VCaP (cell line): Measurements from ENCODE around the gene KCNMA1.

Source experiments
- H3K27ac ChIP-seq: fragments of 450-650 bp; 2 replicates; pipeline ENCODE4 v1.5.1; 2017
- TF ChIP-seq, protein P1 (sequence below): fragments of 450-650 bp; conservative IDR thresholded peaks from 2 replicates; pipeline ENCODE4 v1.5.1; 2017; ENCODE audit warnings: mild to moderate bottlenecking, moderate library complexity

The KCNMA1 gene

DNA sequence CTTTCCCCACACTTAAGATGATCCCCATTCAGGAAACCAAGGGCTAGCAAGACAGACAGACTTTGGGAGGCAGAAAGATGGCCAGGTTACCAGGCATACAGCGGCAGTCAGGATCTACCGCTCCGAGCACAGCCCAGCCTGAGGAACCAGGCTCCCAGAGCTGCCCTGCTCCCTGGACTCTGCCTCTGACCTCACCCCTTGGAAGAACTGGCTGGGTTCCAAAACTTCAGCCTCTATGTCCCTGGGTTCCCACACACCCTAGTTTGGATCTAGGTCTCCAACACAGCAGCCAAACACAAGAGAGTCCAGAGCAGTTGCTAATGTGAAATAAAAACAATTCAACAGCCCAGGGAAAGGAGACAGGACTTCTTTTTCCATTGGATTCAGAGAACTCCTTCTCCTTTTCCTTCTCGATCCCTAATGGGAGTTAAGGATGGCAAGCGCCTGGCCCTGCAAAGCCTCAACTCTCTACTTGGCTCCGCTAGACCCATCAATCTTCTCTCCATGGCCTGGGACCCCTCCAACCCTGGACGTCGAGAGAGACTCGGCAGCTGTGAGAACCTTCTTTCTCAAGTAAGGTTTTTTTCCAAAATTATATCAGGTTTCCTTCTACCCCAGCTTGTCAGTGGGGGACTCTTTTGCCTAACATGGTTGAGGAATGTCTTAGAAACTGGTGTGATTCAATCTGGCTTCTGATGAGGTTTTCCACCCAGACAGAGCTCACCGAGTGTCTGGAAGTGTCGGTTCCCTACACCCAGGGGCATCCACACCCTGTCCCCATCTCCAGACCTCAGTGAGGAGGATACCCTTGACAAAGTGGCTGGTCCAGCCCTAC lies 219.6 kb downstream of the KCNMA1 start:
- H3K27ac ChIP-seq: no peak overlapping the region
- TF ChIP-seq, protein P1, sequence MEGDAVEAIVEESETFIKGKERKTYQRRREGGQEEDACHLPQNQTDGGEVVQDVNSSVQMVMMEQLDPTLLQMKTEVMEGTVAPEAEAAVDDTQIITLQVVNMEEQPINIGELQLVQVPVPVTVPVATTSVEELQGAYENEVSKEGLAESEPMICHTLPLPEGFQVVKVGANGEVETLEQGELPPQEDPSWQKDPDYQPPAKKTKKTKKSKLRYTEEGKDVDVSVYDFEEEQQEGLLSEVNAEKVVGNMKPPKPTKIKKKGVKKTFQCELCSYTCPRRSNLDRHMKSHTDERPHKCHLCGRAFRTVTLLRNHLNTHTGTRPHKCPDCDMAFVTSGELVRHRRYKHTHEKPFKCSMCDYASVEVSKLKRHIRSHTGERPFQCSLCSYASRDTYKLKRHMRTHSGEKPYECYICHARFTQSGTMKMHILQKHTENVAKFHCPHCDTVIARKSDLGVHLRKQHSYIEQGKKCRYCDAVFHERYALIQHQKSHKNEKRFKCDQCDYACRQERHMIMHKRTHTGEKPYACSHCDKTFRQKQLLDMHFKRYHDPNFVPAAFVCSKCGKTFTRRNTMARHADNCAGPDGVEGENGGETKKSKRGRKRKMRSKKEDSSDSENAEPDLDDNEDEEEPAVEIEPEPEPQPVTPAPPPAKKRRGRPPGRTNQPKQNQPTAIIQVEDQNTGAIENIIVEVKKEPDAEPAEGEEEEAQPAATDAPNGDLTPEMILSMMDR: no peak

DNA sequence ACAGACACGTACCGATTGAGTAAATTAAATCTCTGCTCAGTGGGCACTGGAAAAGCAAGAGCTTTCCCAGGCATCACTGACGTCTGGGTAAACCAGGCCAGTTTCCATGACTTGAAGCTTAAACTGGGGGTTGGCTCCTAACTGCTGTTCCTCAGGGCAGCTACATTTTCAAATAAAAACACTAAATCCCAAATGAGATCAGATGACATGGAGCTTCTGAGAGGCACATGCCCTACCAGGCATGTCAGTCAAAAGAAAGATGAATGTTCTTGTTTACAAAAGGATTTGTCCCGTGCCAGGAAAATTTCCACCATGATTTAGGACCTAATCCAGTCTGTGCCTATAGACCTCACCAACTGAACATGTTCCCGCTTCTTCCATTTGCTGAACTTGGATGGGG lies 220.2 kb downstream of the KCNMA1 start:
- TF ChIP-seq, protein P1: no peak
- H3K27ac ChIP-seq: no peak overlapping the region

DNA sequence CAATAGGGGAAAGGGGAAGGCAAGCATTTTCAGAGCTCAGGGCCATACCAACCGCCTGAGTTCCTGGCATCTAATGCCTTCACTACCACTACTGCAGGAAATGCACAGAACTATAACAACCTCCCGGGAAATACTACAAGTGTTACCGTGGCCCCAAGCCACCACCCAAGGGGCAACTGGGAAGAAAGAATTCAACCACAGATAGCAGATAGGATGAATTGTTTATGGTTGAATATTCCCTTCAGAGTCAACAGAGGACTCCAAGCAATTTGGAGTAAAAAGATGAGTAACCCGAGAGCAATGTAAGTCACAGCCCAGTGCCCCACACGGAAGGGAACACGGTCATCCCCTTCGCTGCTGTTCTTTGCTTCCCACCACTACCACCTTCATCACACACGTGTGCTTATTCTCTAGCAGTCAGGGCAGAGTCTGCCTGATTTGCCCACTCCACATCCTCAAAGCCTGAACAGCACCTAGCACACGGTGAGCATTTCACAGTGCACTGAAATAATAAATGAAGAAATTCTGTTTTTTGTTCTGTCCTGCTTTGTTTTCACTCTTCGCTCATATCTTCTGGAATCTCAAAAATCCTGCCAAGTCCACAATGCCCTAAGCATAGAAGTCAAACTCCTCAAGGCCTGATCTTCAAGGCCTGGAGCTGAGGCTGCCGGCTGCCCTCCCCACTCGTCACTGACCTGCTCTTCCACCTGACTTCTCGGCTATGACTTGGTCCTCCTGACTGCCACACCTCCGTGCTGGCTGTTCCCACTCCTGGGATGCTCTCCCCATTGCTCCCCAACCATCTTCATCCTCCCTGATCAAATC lies 221.1 kb downstream of the KCNMA1 start:
- TF ChIP-seq, protein P1: no peak
- H3K27ac ChIP-seq: no peak overlapping the region

DNA sequence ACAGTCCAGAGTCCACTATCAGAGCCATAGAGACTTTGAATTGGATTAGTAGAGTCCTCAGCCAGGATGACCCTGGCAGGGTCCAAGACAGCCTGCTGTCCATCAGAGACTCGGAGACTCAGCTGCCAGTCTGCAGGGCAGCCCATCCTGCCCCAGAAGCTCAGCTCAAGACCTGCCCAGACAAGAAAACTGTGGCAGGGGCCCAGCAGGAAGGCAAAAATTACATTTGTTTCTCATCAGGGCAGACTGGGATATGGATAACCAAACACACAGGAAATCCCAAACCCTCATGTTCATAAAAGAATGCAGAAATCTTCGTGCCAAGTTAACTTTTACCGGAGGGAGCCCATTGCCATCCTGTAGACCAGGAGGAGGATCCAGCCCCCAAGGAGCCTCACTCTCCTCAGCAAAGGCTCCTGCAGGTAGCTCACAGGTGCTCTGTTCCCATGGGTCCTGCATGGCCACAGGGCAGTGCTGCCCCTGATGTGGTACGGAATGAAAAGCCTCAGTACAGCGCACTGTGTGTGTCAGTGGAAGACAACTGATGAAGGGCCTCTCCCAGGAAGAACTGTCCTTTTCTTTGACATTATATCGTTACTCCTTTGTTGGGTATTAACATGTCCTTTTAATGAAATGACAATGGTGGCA lies 222.2 kb downstream of the KCNMA1 start:
- TF ChIP-seq, protein P1: no peak

DNA sequence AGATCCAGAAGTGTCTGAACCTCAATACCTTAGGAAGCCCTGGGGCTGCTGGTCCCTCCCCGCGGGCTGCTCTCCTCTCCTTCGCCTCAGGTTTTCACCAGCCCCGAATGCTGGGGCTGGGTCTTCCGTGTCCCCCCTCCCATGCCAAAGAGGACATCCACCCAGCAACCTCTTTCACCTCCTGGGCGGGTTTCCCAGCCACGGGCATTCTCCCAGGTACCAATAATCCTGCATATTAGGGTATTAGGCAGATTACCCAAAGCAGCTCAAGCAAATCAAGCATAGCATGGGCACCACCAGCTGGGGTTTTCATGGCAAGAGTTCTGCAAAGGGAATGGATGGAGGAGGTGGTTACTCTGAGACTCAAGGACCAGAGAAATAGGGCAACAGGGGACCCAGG lies 224.4 kb downstream of the KCNMA1 start:
- TF ChIP-seq, protein P1: no peak

More for the DNA sequence above, 222.2 kb downstream of the KCNMA1 start:
- H3K27ac ChIP-seq: no peak overlapping the region

DNA sequence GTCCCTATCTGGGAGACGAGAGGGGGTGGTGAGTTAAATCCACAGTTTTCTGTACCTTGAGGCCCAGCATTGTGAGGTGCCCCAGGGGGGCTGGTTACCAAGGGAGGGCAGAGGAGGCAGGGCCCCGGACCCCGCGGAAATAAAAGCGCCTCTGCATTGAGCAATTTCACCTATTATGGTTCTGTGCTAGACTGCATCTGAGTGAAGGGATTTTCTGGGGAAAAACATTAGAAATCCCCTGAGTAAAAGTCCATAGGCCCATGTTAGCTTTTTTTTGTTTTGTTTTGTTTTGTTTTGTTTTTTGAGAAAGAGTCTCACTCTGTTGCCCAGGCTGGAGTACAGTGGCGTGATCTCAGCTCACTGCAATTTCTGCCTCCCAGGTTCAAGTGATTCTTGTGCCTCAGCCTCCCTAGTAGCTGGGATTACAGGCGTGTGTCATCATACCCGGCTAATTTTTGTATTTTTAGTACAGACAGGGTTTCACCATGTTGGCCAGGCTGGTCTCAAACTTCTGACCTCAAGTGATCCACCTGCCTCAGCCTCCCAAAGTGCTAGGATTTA lies 225.0 kb downstream of the KCNMA1 start:
- peak overlapping the region; percentile 48; the same call in 1 of the 2 replicates for H3K27ac ChIP-seq

More for the DNA sequence above, 224.4 kb downstream of the KCNMA1 start:
- peak overlapping the region; percentile 48 for H3K27ac ChIP-seq

DNA sequence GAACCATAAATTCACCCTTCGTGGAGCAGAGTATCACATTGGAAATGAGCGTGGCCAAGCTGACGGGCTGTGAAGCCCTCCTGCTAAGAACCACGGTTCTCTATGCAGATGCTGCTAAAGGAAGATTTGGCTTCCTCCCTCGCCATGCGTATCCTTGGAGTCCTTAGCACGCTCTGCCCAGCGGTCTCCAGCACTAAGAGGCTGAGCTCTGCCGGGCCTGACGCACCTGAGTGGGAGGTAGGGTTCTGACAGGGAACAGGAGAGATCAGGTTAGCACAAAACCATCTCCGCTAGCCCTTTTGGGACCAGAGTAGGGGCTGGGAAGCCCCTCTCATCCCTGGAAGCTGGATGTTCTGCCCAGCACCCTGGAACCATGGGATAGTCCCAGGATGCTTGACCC lies 225.8 kb downstream of the KCNMA1 start:
- no peak overlapping the region for H3K27ac ChIP-seq
- TF ChIP-seq, protein P1: no peak
